ENCODE data around the gene CTNNA3.

DNA sequence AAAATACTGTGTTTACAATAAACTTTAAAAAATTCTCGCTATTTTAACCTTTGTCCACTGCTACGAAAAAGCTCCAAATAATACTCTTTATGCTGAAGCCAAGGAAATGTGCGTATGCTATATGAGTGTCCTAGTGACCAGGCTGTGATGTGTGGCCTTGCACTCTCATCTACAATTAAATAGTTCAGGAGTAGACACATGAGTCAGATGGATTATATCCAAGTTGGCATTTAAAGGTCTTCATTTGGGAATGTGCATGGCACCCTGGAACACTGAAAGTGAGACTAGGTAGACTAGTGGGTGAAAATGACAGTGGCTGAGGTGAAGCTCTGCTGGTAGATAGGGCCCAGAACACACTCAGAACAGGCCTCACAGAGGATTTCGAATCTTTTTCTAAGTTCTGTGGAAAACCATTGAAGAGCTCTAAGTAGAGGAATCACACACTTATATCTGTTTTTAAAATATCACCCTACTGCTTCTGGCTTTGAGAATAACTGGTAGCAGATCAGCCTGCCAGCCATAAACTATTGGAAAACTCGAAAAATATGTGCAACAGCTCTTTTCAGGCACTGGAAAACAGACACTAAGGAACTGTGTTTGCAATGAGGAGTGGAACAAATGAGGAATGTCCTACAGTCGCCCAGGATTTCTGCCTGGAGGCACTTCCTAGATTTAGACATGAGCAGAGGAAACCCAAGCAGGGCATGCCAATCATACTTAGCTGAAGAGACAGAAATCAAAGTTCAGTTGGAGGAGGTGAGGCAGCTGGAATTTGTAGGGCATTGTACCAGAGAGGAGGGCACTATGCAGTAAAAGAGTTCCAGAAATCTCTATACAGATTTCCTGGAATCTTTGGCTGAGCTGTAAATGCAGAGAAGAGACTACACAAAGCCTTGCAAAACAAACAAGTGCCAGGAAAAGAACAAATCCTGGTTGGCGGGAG lies 1374.0 kb downstream of the CTNNA3 start:
- no peak for TF ChIP-seq POLR2AphosphoS5 (IDR thresholded peaks at IDR 0.05)
- TF ChIP-seq, protein P1, sequence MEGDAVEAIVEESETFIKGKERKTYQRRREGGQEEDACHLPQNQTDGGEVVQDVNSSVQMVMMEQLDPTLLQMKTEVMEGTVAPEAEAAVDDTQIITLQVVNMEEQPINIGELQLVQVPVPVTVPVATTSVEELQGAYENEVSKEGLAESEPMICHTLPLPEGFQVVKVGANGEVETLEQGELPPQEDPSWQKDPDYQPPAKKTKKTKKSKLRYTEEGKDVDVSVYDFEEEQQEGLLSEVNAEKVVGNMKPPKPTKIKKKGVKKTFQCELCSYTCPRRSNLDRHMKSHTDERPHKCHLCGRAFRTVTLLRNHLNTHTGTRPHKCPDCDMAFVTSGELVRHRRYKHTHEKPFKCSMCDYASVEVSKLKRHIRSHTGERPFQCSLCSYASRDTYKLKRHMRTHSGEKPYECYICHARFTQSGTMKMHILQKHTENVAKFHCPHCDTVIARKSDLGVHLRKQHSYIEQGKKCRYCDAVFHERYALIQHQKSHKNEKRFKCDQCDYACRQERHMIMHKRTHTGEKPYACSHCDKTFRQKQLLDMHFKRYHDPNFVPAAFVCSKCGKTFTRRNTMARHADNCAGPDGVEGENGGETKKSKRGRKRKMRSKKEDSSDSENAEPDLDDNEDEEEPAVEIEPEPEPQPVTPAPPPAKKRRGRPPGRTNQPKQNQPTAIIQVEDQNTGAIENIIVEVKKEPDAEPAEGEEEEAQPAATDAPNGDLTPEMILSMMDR (IDR thresholded peaks at IDR 0.05) = no peak

Measured in upper lobe of left lung (tissue), 4 donors.